ENCODE results near the gene FOCAD.

The FOCAD gene

GRCh38 chr9:21015129-21015815, 331.2 kb downstream of the FOCAD start:
- peaks cover 3% of the 10 kb centered on the region for H3K79me1 ChIP-seq (replicated peaks; ENCODE audit: low read length, poor library complexity, severe bottlenecking)
- H3K4me2 ChIP-seq (ENCODE audit: low read length, poor library complexity, severe bottlenecking), result no peak overlapping the region
- H2AK5ac ChIP-seq (ENCODE audit: low read length, severe bottlenecking), result no peak overlapping the region
- H4K8ac ChIP-seq (ENCODE audit: low read length), result no peak overlapping the region
- H3K4ac ChIP-seq (ENCODE audit: low read depth in 1 of 2, low read length in 2 of 2), result no peak overlapping the region
- WGBS, result 99% methylated on average over 4 of the region's 5 CpGs
- no peak overlapping the region for H2AFZ ChIP-seq (ENCODE audit: low read depth, low read length)
- H3K4me3 ChIP-seq (ENCODE audit: insufficient read depth in 1 of 2, low read depth in 1 of 2, low read length in 2 of 2), result no peak overlapping the region
- H3K27me3 ChIP-seq (ENCODE audit: control insufficient read depth in 1 of 2, insufficient read depth in 1 of 2, low read length in 2 of 2), result no peaks in the 10 kb centered on the region
- H3K18ac ChIP-seq (ENCODE audit: low read depth in 1 of 2, low read length in 2 of 2), result no peak overlapping the region
- H2BK5ac ChIP-seq (ENCODE audit: low read depth, low read length, poor library complexity, severe bottlenecking), result no peak overlapping the region
- peaks cover 0 to 40% of the 10 kb centered on the region in 2 experiments for H3K36me3 ChIP-seq (ENCODE audit: control insufficient read depth in 1 of 2, insufficient read depth in 2 of 2, low read depth in 1 of 2, low read length in 2 of 2)
- H4K91ac ChIP-seq (ENCODE audit: low read length), result no peak overlapping the region
- no peak overlapping the region for H2BK120ac ChIP-seq (ENCODE audit: low read depth, low read length)
- H3K23ac ChIP-seq (ENCODE audit: low read length in 2 of 2), result no peak overlapping the region
- H3K9me3 ChIP-seq (ENCODE audit: control insufficient read depth, low read length), result no peaks in the 10 kb centered on the region
- H2BK15ac ChIP-seq (ENCODE audit: low read depth, poor library complexity, severe bottlenecking), result no peak overlapping the region
- H3K9ac ChIP-seq (ENCODE audit: low read length), result no peak overlapping the region
- no peak for DNase-seq
- no peak overlapping the region for H3K14ac ChIP-seq (ENCODE audit: low read length in 2 of 2)
- H3K27ac ChIP-seq (ENCODE audit: low read length, poor library complexity, severe bottlenecking), result no peak overlapping the region
- H3K4me1 ChIP-seq (ENCODE audit: control insufficient read depth, insufficient read depth, low read depth, low read length), result no peaks in the 10 kb centered on the region
- no peak overlapping the region for H2BK12ac ChIP-seq (ENCODE audit: low read length in 2 of 2)

GRCh38 chr9:21015995-21016394, 331.9 kb downstream of the FOCAD start:
- H3K14ac ChIP-seq (ENCODE audit: low read length in 2 of 2), result no peak overlapping the region
- no peak overlapping the region for H4K8ac ChIP-seq (ENCODE audit: low read length)
- no peak overlapping the region for H2AK5ac ChIP-seq (ENCODE audit: low read length, severe bottlenecking)
- no peak overlapping the region for H3K4me2 ChIP-seq (ENCODE audit: low read length, poor library complexity, severe bottlenecking)
- H3K4ac ChIP-seq (ENCODE audit: low read depth in 1 of 2, low read length in 2 of 2), result no peak overlapping the region
- H3K18ac ChIP-seq (ENCODE audit: low read depth in 1 of 2, low read length in 2 of 2), result no peak overlapping the region
- H2BK15ac ChIP-seq (ENCODE audit: low read depth, poor library complexity, severe bottlenecking), result no peak overlapping the region
- H3K4me3 ChIP-seq (ENCODE audit: insufficient read depth in 1 of 2, low read depth in 1 of 2, low read length in 2 of 2), result no peak overlapping the region
- no peaks in the 10 kb centered on the region for H3K27me3 ChIP-seq (ENCODE audit: control insufficient read depth in 1 of 2, insufficient read depth in 1 of 2, low read length in 2 of 2)
- H2BK12ac ChIP-seq (ENCODE audit: low read length in 2 of 2), result no peak overlapping the region
- no peak overlapping the region for H2BK5ac ChIP-seq (ENCODE audit: low read depth, low read length, poor library complexity, severe bottlenecking)
- peaks cover 0 to 36% of the 10 kb centered on the region in 2 experiments for H3K36me3 ChIP-seq (ENCODE audit: control insufficient read depth in 1 of 2, insufficient read depth in 2 of 2, low read depth in 1 of 2, low read length in 2 of 2)
- no peak overlapping the region for H3K9ac ChIP-seq (ENCODE audit: low read length)
- peaks cover 3% of the 10 kb centered on the region for H3K79me1 ChIP-seq (replicated peaks; ENCODE audit: low read length, poor library complexity, severe bottlenecking)
- no peak for DNase-seq
- no peak overlapping the region for H2BK120ac ChIP-seq (ENCODE audit: low read depth, low read length)
- H3K23ac ChIP-seq (ENCODE audit: low read length in 2 of 2), result no peak overlapping the region
- no peaks in the 10 kb centered on the region for H3K4me1 ChIP-seq (ENCODE audit: control insufficient read depth, insufficient read depth, low read depth, low read length)
- no peaks in the 10 kb centered on the region for H3K9me3 ChIP-seq (ENCODE audit: control insufficient read depth, low read length)
- no peak overlapping the region for H3K27ac ChIP-seq (ENCODE audit: low read length, poor library complexity, severe bottlenecking)
- H4K91ac ChIP-seq (ENCODE audit: low read length), result no peak overlapping the region
- no peak overlapping the region for H2AFZ ChIP-seq (ENCODE audit: low read depth, low read length)

- no peak overlapping the region for H3K27ac ChIP-seq (ENCODE audit: low read length, poor library complexity, severe bottlenecking)
- H2AK5ac ChIP-seq (ENCODE audit: low read length, severe bottlenecking), result no peak overlapping the region
- H3K9me3 ChIP-seq (ENCODE audit: control insufficient read depth, low read length), result no peaks in the 10 kb centered on the region
- no peak overlapping the region for H3K18ac ChIP-seq (ENCODE audit: low read depth in 1 of 2, low read length in 2 of 2)
- H3K4me3 ChIP-seq (ENCODE audit: insufficient read depth in 1 of 2, low read depth in 1 of 2, low read length in 2 of 2), result no peak overlapping the region
- H3K4ac ChIP-seq (ENCODE audit: low read depth in 1 of 2, low read length in 2 of 2), result no peak overlapping the region
- H4K91ac ChIP-seq (ENCODE audit: low read length), result no peak overlapping the region
- H2BK5ac ChIP-seq (ENCODE audit: low read depth, low read length, poor library complexity, severe bottlenecking), result no peak overlapping the region
- H3K4me1 ChIP-seq (ENCODE audit: control insufficient read depth, insufficient read depth, low read depth, low read length), result no peaks in the 10 kb centered on the region
- H2AFZ ChIP-seq (ENCODE audit: low read depth, low read length), result no peak overlapping the region
- no peak overlapping the region for H3K23ac ChIP-seq (ENCODE audit: low read length in 2 of 2)
- H2BK120ac ChIP-seq (ENCODE audit: low read depth, low read length), result no peak overlapping the region
- H3K9ac ChIP-seq (ENCODE audit: low read length), result no peak overlapping the region
- peak; percentile 46 for DNase-seq
- H2BK15ac ChIP-seq (ENCODE audit: low read depth, poor library complexity, severe bottlenecking), result no peak overlapping the region
- peaks cover 0 to 30% of the 10 kb centered on the region in 2 experiments for H3K36me3 ChIP-seq (ENCODE audit: control insufficient read depth in 1 of 2, insufficient read depth in 2 of 2, low read depth in 1 of 2, low read length in 2 of 2)
- H4K8ac ChIP-seq (ENCODE audit: low read length), result no peak overlapping the region
- no peaks in the 10 kb centered on the region for H3K27me3 ChIP-seq (ENCODE audit: control insufficient read depth in 1 of 2, insufficient read depth in 1 of 2, low read length in 2 of 2)
- H3K4me2 ChIP-seq (ENCODE audit: low read length, poor library complexity, severe bottlenecking), result no peak overlapping the region
- WGBS, result 20% methylated on average over 1 of the region's 2 CpGs
- peaks cover 3% of the 10 kb centered on the region for H3K79me1 ChIP-seq (replicated peaks; ENCODE audit: low read length, poor library complexity, severe bottlenecking)
- H2BK12ac ChIP-seq (ENCODE audit: low read length in 2 of 2), result no peak overlapping the region
- H3K14ac ChIP-seq (ENCODE audit: low read length in 2 of 2), result no peak overlapping the region
These were observed 332.8 kb downstream of the FOCAD start for GRCh38 chr9:21016701-21017491.

- Histone ChIP-seq H3K36me3 (ENCODE audit: control insufficient read depth in 1 of 2, insufficient read depth in 2 of 2, low read depth in 1 of 2, low read length in 2 of 2) (peaks cover 0 to 22% of the 10 kb centered on the region in 2 experiments), H2BK120ac (ENCODE audit: low read depth, low read length) (no peak overlapping the region), H3K14ac (ENCODE audit: low read length in 2 of 2) (no peak overlapping the region), H3K4me3 (ENCODE audit: insufficient read depth in 1 of 2, low read depth in 1 of 2, low read length in 2 of 2) (no peak overlapping the region), H3K4me2 (ENCODE audit: low read length, poor library complexity, severe bottlenecking) (no peak overlapping the region), H3K9me3 (ENCODE audit: control insufficient read depth, low read length) (no peaks in the 10 kb centered on the region), H3K27me3 (ENCODE audit: control insufficient read depth in 1 of 2, insufficient read depth in 1 of 2, low read length in 2 of 2) (no peaks in the 10 kb centered on the region), H3K9ac (ENCODE audit: low read length) (no peak overlapping the region), H4K91ac (ENCODE audit: low read length) (no peak overlapping the region), H2AK5ac (ENCODE audit: low read length, severe bottlenecking) (no peak overlapping the region), H3K79me1 (replicated peaks; ENCODE audit: low read length, poor library complexity, severe bottlenecking) (peaks cover 3% of the 10 kb centered on the region), H2BK5ac (ENCODE audit: low read depth, low read length, poor library complexity, severe bottlenecking) (no peak overlapping the region), H3K23ac (ENCODE audit: low read length in 2 of 2) (no peak overlapping the region), H2BK15ac (ENCODE audit: low read depth, poor library complexity, severe bottlenecking) (no peak overlapping the region), H2AFZ (ENCODE audit: low read depth, low read length) (no peak overlapping the region), H3K18ac (ENCODE audit: low read depth in 1 of 2, low read length in 2 of 2) (no peak overlapping the region), H4K8ac (ENCODE audit: low read length) (no peak overlapping the region), H3K27ac (ENCODE audit: low read length, poor library complexity, severe bottlenecking) (no peak overlapping the region), H2BK12ac (ENCODE audit: low read length in 2 of 2) (no peak overlapping the region), H3K4me1 (ENCODE audit: control insufficient read depth, insufficient read depth, low read depth, low read length) (no peaks in the 10 kb centered on the region), H3K4ac (ENCODE audit: low read depth in 1 of 2, low read length in 2 of 2) (no peak overlapping the region)
- DNase-seq, result no peak
- 95% methylated on average over 2 of the region's 2 CpGs for WGBS
These were observed 334.1 kb downstream of the FOCAD start for GRCh38 chr9:21018177-21018576.
